ENCODE data around the gene ELAVL1. TPM values are rescaled to one million over a fixed set of nuclear protein-coding genes. Genes with fewer than 3 reads are reported as not detected.

ELAVL1 gene
- total RNA-seq, 4 donors from 2014 or later = 25.7 to 44.6 (median 34.5) TPM

DNA sequence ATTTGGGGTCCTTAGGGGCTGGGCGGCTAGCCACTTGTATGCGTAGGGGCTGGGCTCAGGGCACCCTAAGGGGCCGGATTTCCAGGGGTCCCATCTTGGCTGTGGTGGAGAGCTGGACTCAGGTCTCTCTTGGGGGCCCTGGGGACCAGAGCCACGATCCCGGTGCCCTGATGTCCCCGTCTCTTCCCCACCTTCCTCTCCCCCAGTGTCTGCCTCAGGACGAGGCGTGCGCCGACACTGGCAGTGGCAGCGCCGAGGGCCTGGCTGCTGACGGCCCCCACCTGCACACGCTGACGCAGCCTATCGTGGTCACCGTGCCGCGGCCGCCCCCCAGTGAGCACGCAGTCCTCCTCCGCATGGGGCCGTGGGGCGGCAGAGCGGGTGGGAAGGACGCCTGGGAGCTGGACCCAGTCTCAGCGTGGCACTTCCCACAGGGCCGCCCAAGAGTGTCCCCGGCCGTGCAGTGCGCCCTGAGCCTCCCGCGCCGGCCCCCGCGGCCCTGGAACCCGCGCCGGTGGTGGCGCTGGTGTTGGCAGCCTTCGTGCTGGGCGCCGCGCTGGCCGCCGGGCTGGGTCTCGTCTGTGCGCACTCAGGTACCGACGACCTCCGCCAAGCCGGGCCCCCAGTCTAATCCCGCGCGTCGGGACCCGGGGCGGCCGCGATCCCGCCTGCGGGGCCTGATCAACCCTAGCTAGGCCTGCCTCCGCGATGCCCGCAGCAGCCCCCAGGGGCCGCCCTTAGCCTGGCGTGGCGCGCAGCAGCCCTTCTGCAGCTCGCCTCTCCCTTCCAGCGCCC lies 88.0 kb downstream of the ELAVL1 start:
- TF ChIP-seq POLR2A (IDR thresholded peaks at IDR 0.05) = no peak
- TF ChIP-seq, protein P1, sequence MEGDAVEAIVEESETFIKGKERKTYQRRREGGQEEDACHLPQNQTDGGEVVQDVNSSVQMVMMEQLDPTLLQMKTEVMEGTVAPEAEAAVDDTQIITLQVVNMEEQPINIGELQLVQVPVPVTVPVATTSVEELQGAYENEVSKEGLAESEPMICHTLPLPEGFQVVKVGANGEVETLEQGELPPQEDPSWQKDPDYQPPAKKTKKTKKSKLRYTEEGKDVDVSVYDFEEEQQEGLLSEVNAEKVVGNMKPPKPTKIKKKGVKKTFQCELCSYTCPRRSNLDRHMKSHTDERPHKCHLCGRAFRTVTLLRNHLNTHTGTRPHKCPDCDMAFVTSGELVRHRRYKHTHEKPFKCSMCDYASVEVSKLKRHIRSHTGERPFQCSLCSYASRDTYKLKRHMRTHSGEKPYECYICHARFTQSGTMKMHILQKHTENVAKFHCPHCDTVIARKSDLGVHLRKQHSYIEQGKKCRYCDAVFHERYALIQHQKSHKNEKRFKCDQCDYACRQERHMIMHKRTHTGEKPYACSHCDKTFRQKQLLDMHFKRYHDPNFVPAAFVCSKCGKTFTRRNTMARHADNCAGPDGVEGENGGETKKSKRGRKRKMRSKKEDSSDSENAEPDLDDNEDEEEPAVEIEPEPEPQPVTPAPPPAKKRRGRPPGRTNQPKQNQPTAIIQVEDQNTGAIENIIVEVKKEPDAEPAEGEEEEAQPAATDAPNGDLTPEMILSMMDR (IDR thresholded peaks at IDR 0.05) = peak in 5 of 6 experiments; percentile 26 to 47 (median 39)
- intact Hi-C loops (cut with DNase I) = no loop called here
- WGBS, 2 donors = 6 to 20% methylated on average over 2 to 14 of the region's 71 CpGs
- H3K9me3 ChIP-seq = no peaks in the 10 kb centered on the region
- peaks cover 42 to 66% (median 45%) of the 10 kb centered on the region in 3 donors for H3K4me1 ChIP-seq
- peak overlapping the region in 3 of 4 donors; percentile 9 to 73 (median 60) for H3K27ac ChIP-seq
- H3K4me3 ChIP-seq = peak overlapping the region in 3 of 4 donors; percentile 21 to 65 (median 43)
- no peak for DNase-seq
- H3K27me3 ChIP-seq = peaks cover 19 to 64% (median 24%) of the 10 kb centered on the region in 4 donors
- H3K36me3 ChIP-seq = peaks cover 6 to 24% (median 6%) of the 10 kb centered on the region in 3 donors

DNA sequence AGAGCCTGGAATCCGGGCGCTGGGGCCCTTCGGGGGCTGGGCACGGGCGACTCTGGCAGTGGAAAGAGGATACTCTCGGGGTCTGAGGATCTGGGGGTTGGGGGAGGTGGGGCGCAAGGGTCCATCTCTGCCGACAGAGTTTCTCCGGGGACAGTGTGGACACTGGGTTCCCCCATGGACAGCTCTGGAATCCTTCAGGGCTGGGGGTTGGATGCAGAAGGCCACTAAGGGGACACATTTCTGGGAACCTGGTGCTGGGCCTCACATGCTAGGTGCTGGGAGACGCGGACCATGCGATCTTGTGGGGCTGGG lies 88.5 kb downstream of the ELAVL1 start:
- 0 to 8% methylated on average over 2 to 6 of the region's 12 CpGs for WGBS, 2 donors
- Histone ChIP-seq H3K27ac (peak overlapping the region in 3 of 4 donors; percentile 9 to 73 (median 60)), H3K27me3 (peaks cover 19 to 64% (median 24%) of the 10 kb centered on the region in 4 donors), H3K4me1 (peaks cover 40 to 61% (median 41%) of the 10 kb centered on the region in 3 donors), H3K36me3 (peaks cover 10 to 24% (median 11%) of the 10 kb centered on the region in 3 donors), H3K9me3 (no peaks in the 10 kb centered on the region), H3K4me3 (peak overlapping the region; percentile 12 to 65 (median 31))
- DNase-seq = no peak
- no peak for TF ChIP-seq POLR2A (IDR thresholded peaks at IDR 0.05)
- TF ChIP-seq, protein P1 (IDR thresholded peaks at IDR 0.05) = peak in 1 of 6 experiments; percentile 5
- intact Hi-C loops (cut with DNase I) = no loop called here

DNA sequence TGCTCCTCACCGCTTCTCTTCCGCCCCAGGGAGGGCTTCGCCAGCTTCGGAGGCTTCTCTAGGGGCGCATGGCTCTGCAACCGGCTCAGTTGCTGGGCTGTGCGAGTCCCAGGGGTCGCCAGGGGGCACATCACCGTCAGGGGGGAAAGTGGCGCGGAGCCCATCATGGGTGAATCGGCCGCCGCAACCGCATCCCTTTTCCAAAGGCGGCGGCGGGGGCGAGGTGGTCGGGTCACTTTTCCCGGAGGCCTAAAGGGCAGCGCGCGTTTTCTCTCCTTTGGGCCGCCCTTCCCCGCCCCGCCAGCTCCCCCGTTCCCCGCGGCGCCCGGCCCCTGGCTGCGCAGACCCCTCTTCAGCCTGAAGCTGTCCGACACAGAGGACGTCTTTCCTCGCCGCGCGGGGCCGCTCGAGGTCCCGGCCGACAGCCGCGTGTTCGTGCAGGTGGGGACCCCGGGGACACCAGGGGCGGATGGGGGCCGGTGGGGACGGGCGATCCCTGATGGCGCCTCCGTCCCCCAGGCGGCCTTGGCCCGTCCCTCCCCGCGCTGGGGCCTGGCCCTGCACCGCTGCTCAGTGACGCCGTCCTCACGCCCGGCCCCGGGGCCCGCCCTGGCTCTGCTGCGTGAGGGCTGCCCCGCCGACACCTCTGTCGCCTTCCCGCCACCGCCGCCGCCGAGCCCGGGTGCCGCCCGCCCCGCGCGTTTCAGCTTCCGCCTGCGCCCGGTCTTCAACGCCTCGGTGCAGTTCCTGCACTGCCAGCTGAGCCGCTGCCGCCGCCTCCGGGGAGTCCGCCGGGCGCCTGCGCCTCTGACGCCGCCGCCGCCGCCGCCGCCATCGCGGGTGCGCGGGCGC lies 89.1 kb downstream of the ELAVL1 start:
- Histone ChIP-seq H3K4me3 (peak overlapping the region; percentile 12 to 65 (median 31)), H3K36me3 (peaks cover 15 to 25% (median 16%) of the 10 kb centered on the region in 3 donors), H3K27ac (peak overlapping the region in 2 of 4 donors; percentile 60 to 73), H3K4me1 (peaks cover 34 to 55% (median 35%) of the 10 kb centered on the region in 3 donors), H3K27me3 (peaks cover 19 to 64% (median 24%) of the 10 kb centered on the region in 4 donors), H3K9me3 (no peaks in the 10 kb centered on the region)
- DNase-seq = no peak
- WGBS, 2 donors = 12% methylated on average over 3 of the region's 104 CpGs; no CpG with 5 or more reads in 1 of the 2 donors
- intact Hi-C loops (cut with DNase I) = no loop called here
- TF ChIP-seq, protein P1 (IDR thresholded peaks at IDR 0.05) = peak in 1 of 6 experiments; percentile 10
- no peak for TF ChIP-seq POLR2A (IDR thresholded peaks at IDR 0.05)

DNA sequence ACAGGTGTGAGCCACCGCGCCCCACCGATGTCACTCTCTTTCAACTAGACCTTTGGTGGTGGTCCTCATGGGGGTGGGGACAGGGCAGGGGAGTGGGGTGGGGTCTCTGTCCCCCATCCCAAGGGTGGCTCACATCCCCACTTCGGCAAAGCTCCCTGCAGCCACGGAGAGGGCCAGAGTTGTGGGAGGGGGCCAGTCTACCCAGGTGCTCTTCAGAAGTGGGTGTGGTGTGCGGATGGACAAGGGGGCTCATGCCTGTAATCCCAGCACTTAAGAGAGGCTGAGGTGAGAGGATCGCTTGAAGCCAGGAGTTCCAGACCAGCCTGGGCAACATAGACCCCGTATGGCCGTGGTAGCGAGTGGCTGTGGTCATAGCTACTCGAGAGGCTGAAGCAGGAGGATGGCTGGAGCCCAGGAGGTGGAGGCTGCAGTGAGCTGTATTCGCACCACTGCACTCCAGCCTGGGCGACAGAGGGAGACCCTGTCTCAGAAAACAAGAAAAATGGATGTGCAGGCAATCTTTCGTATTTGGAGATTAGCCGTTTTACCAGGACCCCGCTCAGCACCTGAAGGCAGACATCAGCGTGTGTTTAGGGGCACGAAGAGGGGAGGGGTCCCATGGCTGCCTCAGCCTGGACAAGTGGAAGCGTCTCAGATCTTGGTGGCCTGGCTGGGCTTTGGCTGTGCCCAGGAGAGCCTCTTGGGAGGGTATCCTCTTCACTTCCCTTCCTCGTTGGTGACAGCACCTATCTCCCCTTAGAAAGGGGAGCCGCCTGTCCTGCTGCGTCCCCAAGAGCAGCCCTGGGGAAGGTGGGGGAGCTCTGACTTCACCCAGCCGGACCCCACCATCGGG lies 90.0 kb downstream of the ELAVL1 start:
- intact Hi-C loops (cut with DNase I) = no loop called here
- Histone ChIP-seq H3K27ac (no peak overlapping the region), H3K27me3 (peaks cover 19 to 64% (median 24%) of the 10 kb centered on the region in 4 donors), H3K9me3 (no peaks in the 10 kb centered on the region), H3K4me1 (peaks cover 30 to 49% (median 31%) of the 10 kb centered on the region in 3 donors), H3K4me3 (peak overlapping the region in 1 of 4 donors; percentile 65), H3K36me3 (peaks cover 24 to 34% (median 24%) of the 10 kb centered on the region in 3 donors)
- TF ChIP-seq, protein P1 (IDR thresholded peaks at IDR 0.05) = no peak
- no peak for TF ChIP-seq POLR2A (IDR thresholded peaks at IDR 0.05)
- DNase-seq = no peak
- WGBS, 2 donors = 40 to 51% methylated on average over 12 to 14 of the region's 24 CpGs
